ENCODE results near the gene STK38L.

STK38L gene

DNA sequence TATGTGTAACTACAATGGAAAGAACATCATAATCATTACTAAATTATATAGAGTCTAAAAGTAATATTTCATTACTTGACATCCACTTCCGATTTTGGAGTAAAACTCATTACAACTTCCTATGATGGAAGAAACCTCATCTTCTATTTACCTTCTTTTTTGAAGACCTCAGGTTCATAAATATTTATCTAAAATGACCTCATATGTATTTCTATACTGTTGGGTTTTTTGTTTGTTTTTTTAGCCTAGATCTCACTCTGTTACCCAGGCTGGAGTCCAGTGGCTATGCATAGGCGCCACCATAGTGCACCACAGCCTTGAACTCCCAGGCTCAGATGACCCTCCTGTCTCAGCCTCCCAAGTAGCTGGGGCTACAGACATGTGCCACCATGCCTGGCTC lies 48.6 kb downstream of the STK38L start:
- Histone ChIP-seq H3K36me3 (ENCODE audit: control insufficient read depth, insufficient read depth, low read length) (no peaks in the 10 kb centered on the region), H3K4me2 (ENCODE audit: low read length) (no peak overlapping the region), H3K27me3 (ENCODE audit: control insufficient read depth, insufficient read depth, low read length) (no peaks in the 10 kb centered on the region), H3K79me2 (peaks cover 3% of the 10 kb centered on the region), H2AFZ (no peak overlapping the region), H3K9me3 (ENCODE audit: control insufficient read depth, low read length) (no peaks in the 10 kb centered on the region), H3K9ac (no peak overlapping the region), H3K4me1 (peaks cover 13% of the 10 kb centered on the region), H3K27ac (peak overlapping the region; percentile 69), H3K4me3 (ENCODE audit: low read depth, low read length) (no peak overlapping the region)
- TF ChIP-seq, protein P1, sequence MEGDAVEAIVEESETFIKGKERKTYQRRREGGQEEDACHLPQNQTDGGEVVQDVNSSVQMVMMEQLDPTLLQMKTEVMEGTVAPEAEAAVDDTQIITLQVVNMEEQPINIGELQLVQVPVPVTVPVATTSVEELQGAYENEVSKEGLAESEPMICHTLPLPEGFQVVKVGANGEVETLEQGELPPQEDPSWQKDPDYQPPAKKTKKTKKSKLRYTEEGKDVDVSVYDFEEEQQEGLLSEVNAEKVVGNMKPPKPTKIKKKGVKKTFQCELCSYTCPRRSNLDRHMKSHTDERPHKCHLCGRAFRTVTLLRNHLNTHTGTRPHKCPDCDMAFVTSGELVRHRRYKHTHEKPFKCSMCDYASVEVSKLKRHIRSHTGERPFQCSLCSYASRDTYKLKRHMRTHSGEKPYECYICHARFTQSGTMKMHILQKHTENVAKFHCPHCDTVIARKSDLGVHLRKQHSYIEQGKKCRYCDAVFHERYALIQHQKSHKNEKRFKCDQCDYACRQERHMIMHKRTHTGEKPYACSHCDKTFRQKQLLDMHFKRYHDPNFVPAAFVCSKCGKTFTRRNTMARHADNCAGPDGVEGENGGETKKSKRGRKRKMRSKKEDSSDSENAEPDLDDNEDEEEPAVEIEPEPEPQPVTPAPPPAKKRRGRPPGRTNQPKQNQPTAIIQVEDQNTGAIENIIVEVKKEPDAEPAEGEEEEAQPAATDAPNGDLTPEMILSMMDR (IDR thresholded peaks at IDR 0.05): no peak

DNA sequence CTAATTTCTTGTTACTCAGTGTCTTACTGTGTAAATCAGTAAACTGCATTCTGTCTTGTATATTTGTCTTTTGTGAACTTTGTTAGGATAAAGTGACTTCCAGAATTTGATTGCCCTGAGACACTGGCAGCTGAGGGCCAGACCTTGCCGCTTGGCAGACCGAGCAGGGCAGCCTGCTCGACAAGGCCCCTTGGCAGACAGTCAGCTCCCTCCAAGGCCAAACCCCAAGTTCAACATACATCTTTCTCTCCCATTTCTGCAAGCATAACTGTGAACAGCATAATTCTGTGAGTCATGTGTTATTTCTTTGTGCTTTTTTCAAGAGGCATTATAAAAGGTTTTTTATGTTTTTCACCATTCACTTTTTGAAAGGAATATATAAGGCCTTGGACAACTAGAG lies 49.4 kb downstream of the STK38L start:
- no peak overlapping the region for H3K4me2 ChIP-seq (ENCODE audit: low read length)
- H3K79me2 ChIP-seq: peaks cover 3% of the 10 kb centered on the region
- H2AFZ ChIP-seq: no peak overlapping the region
- H3K27me3 ChIP-seq (ENCODE audit: control insufficient read depth, insufficient read depth, low read length): no peaks in the 10 kb centered on the region
- H3K9ac ChIP-seq: no peak overlapping the region
- H3K4me3 ChIP-seq (ENCODE audit: low read depth, low read length): no peak overlapping the region
- no peaks in the 10 kb centered on the region for H3K36me3 ChIP-seq (ENCODE audit: control insufficient read depth, insufficient read depth, low read length)
- no peaks in the 10 kb centered on the region for H3K9me3 ChIP-seq (ENCODE audit: control insufficient read depth, low read length)
- peaks cover 13% of the 10 kb centered on the region for H3K4me1 ChIP-seq
- TF ChIP-seq, protein P1 (IDR thresholded peaks at IDR 0.05): no peak
- no peak overlapping the region for H3K27ac ChIP-seq

DNA sequence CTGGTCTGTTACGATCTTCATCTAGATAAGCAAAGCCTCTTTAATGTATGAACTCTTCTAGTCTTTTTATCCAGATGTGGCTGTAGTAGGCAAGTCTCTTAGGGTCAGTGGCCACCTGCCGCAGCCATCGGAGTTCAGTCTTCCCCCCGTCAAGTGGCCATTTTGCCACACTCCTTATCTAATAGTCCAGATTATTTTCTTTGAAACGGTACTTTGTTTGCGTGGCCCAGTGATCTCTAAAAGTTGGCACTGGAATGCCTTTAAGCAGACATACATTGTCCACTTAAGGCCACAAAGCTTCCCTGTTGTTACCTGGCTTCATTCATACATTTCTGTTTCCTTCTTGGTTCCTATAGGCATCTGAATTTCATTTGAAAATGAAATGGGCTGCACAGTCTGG lies 52.6 kb downstream of the STK38L start:
- H3K36me3 ChIP-seq (ENCODE audit: control insufficient read depth, insufficient read depth, low read length): no peaks in the 10 kb centered on the region
- H3K4me1 ChIP-seq: peaks cover 5% of the 10 kb centered on the region

DNA sequence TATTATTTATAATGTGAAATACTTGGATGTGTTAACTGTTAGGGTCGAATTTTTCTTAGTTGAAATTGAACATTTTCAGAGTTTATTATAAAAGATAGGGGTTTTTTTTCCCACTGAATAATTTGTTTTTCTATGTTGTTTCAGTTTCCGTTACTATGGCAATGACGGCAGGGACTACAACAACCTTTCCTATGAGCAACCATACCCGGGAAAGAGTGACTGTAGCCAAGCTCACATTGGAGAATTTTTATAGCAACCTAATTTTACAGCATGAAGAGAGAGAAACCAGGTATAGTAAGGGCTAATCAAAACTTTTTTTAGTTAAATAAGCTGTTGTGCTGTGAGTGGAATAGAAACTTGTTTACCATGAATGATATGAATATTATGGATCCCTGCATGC lies 53.5 kb downstream of the STK38L start:
- no peak overlapping the region for H3K4me3 ChIP-seq (ENCODE audit: low read depth, low read length)
- H3K4me2 ChIP-seq (ENCODE audit: low read length): no peak overlapping the region
- H3K9ac ChIP-seq: no peak overlapping the region
- TF ChIP-seq, protein P1 (IDR thresholded peaks at IDR 0.05): no peak
- H3K27me3 ChIP-seq (ENCODE audit: control insufficient read depth, insufficient read depth, low read length): no peaks in the 10 kb centered on the region
- no peak overlapping the region for H3K27ac ChIP-seq
- H3K9me3 ChIP-seq (ENCODE audit: control insufficient read depth, low read length): no peaks in the 10 kb centered on the region
- H3K79me2 ChIP-seq: peaks cover 3% of the 10 kb centered on the region
- peaks cover 4% of the 10 kb centered on the region for H3K4me1 ChIP-seq
- H2AFZ ChIP-seq: no peak overlapping the region
- H3K36me3 ChIP-seq (ENCODE audit: control insufficient read depth, insufficient read depth, low read length): no peaks in the 10 kb centered on the region

More for the DNA sequence above, 52.6 kb downstream of the STK38L start:
- TF ChIP-seq, protein P1 (IDR thresholded peaks at IDR 0.05): no peak
- Histone ChIP-seq H3K4me3 (ENCODE audit: low read depth, low read length) (no peak overlapping the region), H3K4me2 (ENCODE audit: low read length) (no peak overlapping the region), H3K27ac (no peak overlapping the region), H3K9ac (no peak overlapping the region), H2AFZ (no peak overlapping the region), H3K27me3 (ENCODE audit: control insufficient read depth, insufficient read depth, low read length) (no peaks in the 10 kb centered on the region), H3K9me3 (ENCODE audit: control insufficient read depth, low read length) (no peaks in the 10 kb centered on the region), H3K79me2 (peaks cover 3% of the 10 kb centered on the region)

DNA sequence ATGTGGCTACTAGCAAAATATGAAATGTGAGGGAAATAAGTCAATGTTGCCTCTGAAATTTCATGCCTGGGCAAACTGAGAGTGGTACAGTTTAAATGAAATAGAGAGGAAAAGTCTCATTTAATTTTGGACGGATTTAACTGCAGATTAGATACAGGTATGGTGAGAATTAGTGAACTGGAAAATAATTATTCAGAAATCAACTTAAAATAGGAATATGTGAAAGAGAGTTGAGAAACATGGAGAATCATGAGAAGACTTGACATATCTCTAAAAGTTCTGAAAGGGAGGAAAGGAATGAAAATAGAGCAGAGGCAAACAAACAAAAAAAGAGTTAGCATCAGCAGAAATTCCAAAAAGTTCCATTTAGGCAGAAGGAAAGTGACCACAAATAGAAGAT lies 55.0 kb downstream of the STK38L start:
- Histone ChIP-seq H3K27me3 (ENCODE audit: control insufficient read depth, insufficient read depth, low read length) (no peaks in the 10 kb centered on the region), H3K4me1 (no peaks in the 10 kb centered on the region), H3K4me3 (ENCODE audit: low read depth, low read length) (no peak overlapping the region), H3K9ac (no peak overlapping the region), H2AFZ (no peak overlapping the region), H3K79me2 (peaks cover 3% of the 10 kb centered on the region), H3K4me2 (ENCODE audit: low read length) (no peak overlapping the region), H3K36me3 (ENCODE audit: control insufficient read depth, insufficient read depth, low read length) (no peaks in the 10 kb centered on the region), H3K27ac (no peak overlapping the region), H3K9me3 (ENCODE audit: control insufficient read depth, low read length) (no peaks in the 10 kb centered on the region)
- TF ChIP-seq, protein P1 (IDR thresholded peaks at IDR 0.05): no peak
